H1 (cell line): Measurements from ENCODE around the gene CPA2.

Source experiments
- ATF2 ChIP-seq: IDR thresholded peaks from 2 replicates; pipeline ENCODE4 v1.6.1; 2012; ENCODE audit warnings: low read length, inconsistent platforms
- CEBPB ChIP-seq: IDR thresholded peaks from 2 replicates; pipeline ENCODE4 v1.6.1; 2012; ENCODE audit warnings: low read depth, low read length
- CREB1 ChIP-seq: IDR thresholded peaks from 2 replicates; pipeline ENCODE4 v1.6.1; 2012; ENCODE audit warnings: inconsistent platforms
- EGR1 ChIP-seq: IDR thresholded peaks from 2 replicates; pipeline ENCODE4 v1.6.1; 2011; ENCODE audit warnings: low read depth, low read length, borderline replicate concordance
- MAFK ChIP-seq: IDR thresholded peaks from 2 replicates; pipeline ENCODE4 v1.6.1; 2012; ENCODE audit warnings: low read depth, mild to moderate bottlenecking, improper control_type of control experiment, low read length
- POLR2AphosphoS5 ChIP-seq: IDR thresholded peaks from 2 replicates; pipeline ENCODE4 v1.6.1; 2011; ENCODE audit warnings: low read depth, low read length
- TAF1 ChIP-seq: IDR thresholded peaks from 2 replicates; pipeline ENCODE4 v1.6.1; 2011; ENCODE audit warnings: mild to moderate bottlenecking, low read depth, low read length
- USF2 ChIP-seq: IDR thresholded peaks from 2 replicates; pipeline ENCODE4 v1.6.1; 2011; ENCODE audit warnings: low read length, improper control_type of control experiment
- ZNF274 ChIP-seq: IDR thresholded peaks from 2 replicates; pipeline ENCODE4 v1.7.0; 2012; ENCODE audit warnings: low read length, borderline replicate concordance; ENCODE audit errors: extremely low read depth
- TF ChIP-seq, protein P1 (sequence below), 3 experiments: IDR thresholded peaks; 1 replicate in 2 of 3; 2 replicates in 1 of 3; pipeline versions ENCODE4 v1.5.1 to v1.6.1; 2011; ENCODE audit warnings: low read length in 3 of 3, mild to moderate bottlenecking in 3 of 3, inconsistent platforms in 2 of 3, low read depth in 1 of 3, moderate library complexity in 1 of 3; ENCODE audit not compliant: insufficient read depth in 1 of 3; ENCODE audit errors: control extremely low read depth in 1 of 3

- TF ChIP-seq ATF2 (no peak), MAFK (no peak), TAF1 (no peak), CEBPB (no peak), EGR1 (no peak), ZNF274 (no peak), CREB1 (no peak), USF2 (no peak), POLR2AphosphoS5 (no peak)
- TF ChIP-seq, protein P1, sequence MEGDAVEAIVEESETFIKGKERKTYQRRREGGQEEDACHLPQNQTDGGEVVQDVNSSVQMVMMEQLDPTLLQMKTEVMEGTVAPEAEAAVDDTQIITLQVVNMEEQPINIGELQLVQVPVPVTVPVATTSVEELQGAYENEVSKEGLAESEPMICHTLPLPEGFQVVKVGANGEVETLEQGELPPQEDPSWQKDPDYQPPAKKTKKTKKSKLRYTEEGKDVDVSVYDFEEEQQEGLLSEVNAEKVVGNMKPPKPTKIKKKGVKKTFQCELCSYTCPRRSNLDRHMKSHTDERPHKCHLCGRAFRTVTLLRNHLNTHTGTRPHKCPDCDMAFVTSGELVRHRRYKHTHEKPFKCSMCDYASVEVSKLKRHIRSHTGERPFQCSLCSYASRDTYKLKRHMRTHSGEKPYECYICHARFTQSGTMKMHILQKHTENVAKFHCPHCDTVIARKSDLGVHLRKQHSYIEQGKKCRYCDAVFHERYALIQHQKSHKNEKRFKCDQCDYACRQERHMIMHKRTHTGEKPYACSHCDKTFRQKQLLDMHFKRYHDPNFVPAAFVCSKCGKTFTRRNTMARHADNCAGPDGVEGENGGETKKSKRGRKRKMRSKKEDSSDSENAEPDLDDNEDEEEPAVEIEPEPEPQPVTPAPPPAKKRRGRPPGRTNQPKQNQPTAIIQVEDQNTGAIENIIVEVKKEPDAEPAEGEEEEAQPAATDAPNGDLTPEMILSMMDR (IDR thresholded peaks at IDR 0.05; ENCODE audit: control extremely low read depth in 1 of 3, insufficient read depth in 1 of 3, low read depth in 1 of 3, low read length in 3 of 3): no peak
Measured at GRCh38 chr7:130218806-130219620, 47.6 kb upstream of the CPA2 start.
